WTC11 (cell line): ENCODE measurements around the gene MYPN. TPM values are rescaled to one million over a fixed set of nuclear protein-coding genes. Genes with fewer than 3 reads are reported as not detected.

Experiments used
- ATAC-seq: fragments of 200-7000 bp; cut with Tn5 transposase; 2 replicates; pipeline ENCODE4 v1.10.0; 2021; ENCODE audit warnings: mild to moderate bottlenecking, moderate library complexity
- CTCF ChIA-PET: fragments of 300-600 bp; sonication (Branson Sonifier 250); formaldehyde crosslinking; loops from one replicate; lab custom pipeline; 2021; ENCODE audit warnings: antibody characterized with exemption; lab: Charles Lee
- POLR2A ChIA-PET: fragments of 350-600 bp; sonication (Branson Sonifier 250); formaldehyde crosslinking; loops from one replicate; lab custom pipeline; 2021; ENCODE audit warnings: antibody characterized with exemption; lab: Charles Lee
- DNase-seq: peaks from one replicate; pipeline ENCODE4 v3.0.0; 2021; ENCODE audit warnings: low spot score
- H3K27ac Mint-ChIP-seq: 2 replicates; pipeline ENCODE4 v1.8.0; 2021; ENCODE audit warnings: mixed read lengths
- H3K27me3 Mint-ChIP-seq: 2 replicates; pipeline ENCODE4 v1.8.0; 2021; ENCODE audit warnings: low read depth, mild to moderate bottlenecking, moderate library complexity, mixed read lengths
- H3K36me3 Mint-ChIP-seq: 2 replicates; pipeline ENCODE4 v1.8.0; 2021; ENCODE audit warnings: mixed read lengths
- H3K4me1 Mint-ChIP-seq: 2 replicates; pipeline ENCODE4 v1.8.0; 2022; ENCODE audit warnings: mixed read lengths
- H3K4me3 Mint-ChIP-seq: 2 replicates; pipeline ENCODE4 v1.8.0; 2021; ENCODE audit warnings: mild to moderate bottlenecking, moderate library complexity, mixed read lengths
- H3K9me3 Mint-ChIP-seq: 2 replicates; pipeline ENCODE4 v1.8.0; 2021; ENCODE audit warnings: mixed read lengths
- ATF6 ChIP-seq: sonication (generic); formaldehyde crosslinking; IDR thresholded peaks from 2 replicates; pipeline ENCODE4 v1.8.1; 2023; ENCODE audit warnings: mild to moderate bottlenecking, missing genetic modification reagents
- CREB1 ChIP-seq: sonication (generic); formaldehyde crosslinking; IDR thresholded peaks from 2 replicates; pipeline ENCODE4 v1.8.0; 2023; ENCODE audit warnings: mild to moderate bottlenecking, missing genetic modification reagents
- E2F4 ChIP-seq: sonication (generic); formaldehyde crosslinking; IDR thresholded peaks from 2 replicates; pipeline ENCODE4 v1.8.1; 2022; ENCODE audit warnings: low read depth, mild to moderate bottlenecking, moderate library complexity, missing genetic modification reagents, borderline replicate concordance
- GRHL2 ChIP-seq: fragments of 250-450 bp; sonication (Bioruptor Pico); IDR thresholded peaks from 2 replicates; pipeline ENCODE4 v1.8.0; 2022; ENCODE audit warnings: mild to moderate bottlenecking, moderate library complexity; ENCODE audit not compliant: insufficient replicate concordance, severe bottlenecking
- HMGXB4 ChIP-seq: sonication (generic); formaldehyde crosslinking; IDR thresholded peaks from 2 replicates; pipeline ENCODE4 v1.8.1; 2023; ENCODE audit warnings: mild to moderate bottlenecking, moderate library complexity, missing genetic modification reagents
- IRF2 ChIP-seq: sonication (generic); formaldehyde crosslinking; IDR thresholded peaks from 2 replicates; pipeline ENCODE4 v1.8.0; 2022; ENCODE audit warnings: low read depth, missing genetic modification reagents, borderline replicate concordance
- JUN ChIP-seq: sonication (generic); formaldehyde crosslinking; IDR thresholded peaks from 2 replicates; pipeline ENCODE4 v1.8.0; 2023; ENCODE audit warnings: mild to moderate bottlenecking, missing genetic modification reagents
- PRRX2 ChIP-seq: fragments of 250-450 bp; sonication (Bioruptor Pico); IDR thresholded peaks from 2 replicates; pipeline ENCODE4 v1.8.0; 2021; ENCODE audit warnings: mild to moderate bottlenecking
- SMAD4 ChIP-seq: sonication (generic); formaldehyde crosslinking; IDR thresholded peaks from 2 replicates; pipeline ENCODE4 v1.8.0; 2022; ENCODE audit warnings: mild to moderate bottlenecking, missing genetic modification reagents
- SOX15 ChIP-seq: fragments of 250-450 bp; sonication (Bioruptor Pico); IDR thresholded peaks from 2 replicates; pipeline ENCODE4 v1.9.0; 2021; ENCODE audit warnings: mild to moderate bottlenecking
- USF1 ChIP-seq: sonication (generic); formaldehyde crosslinking; IDR thresholded peaks from 2 replicates; pipeline ENCODE4 v1.8.0; 2022; ENCODE audit warnings: mild to moderate bottlenecking, missing genetic modification reagents
- ZBTB21 ChIP-seq: sonication (generic); formaldehyde crosslinking; IDR thresholded peaks from 2 replicates; pipeline ENCODE4 v1.8.1; 2023; ENCODE audit warnings: mild to moderate bottlenecking, missing genetic modification reagents, borderline replicate concordance
- ZNF219 ChIP-seq: sonication (generic); formaldehyde crosslinking; IDR thresholded peaks from 2 replicates; pipeline ENCODE4 v1.8.0; 2023; ENCODE audit warnings: missing genetic modification reagents, mild to moderate bottlenecking, borderline replicate concordance
- ZNF281 ChIP-seq: sonication (generic); formaldehyde crosslinking; IDR thresholded peaks from 2 replicates; pipeline ENCODE4 v1.8.0; 2023; ENCODE audit warnings: mild to moderate bottlenecking, missing genetic modification reagents
- ZNF317 ChIP-seq: sonication (generic); formaldehyde crosslinking; IDR thresholded peaks from 2 replicates; pipeline ENCODE4 v1.8.1; 2023; ENCODE audit warnings: low read depth, mild to moderate bottlenecking, moderate library complexity, missing genetic modification reagents, borderline replicate concordance
- ZNF532 ChIP-seq: fragments of 250-450 bp; sonication (Bioruptor Pico); IDR thresholded peaks from 2 replicates; pipeline ENCODE4 v1.9.0; 2021; ENCODE audit warnings: mild to moderate bottlenecking, borderline replicate concordance
- ZNF671 ChIP-seq: fragments of 250-450 bp; sonication (Bioruptor Pico); IDR thresholded peaks from 2 replicates; pipeline ENCODE4 v1.8.0; 2021; ENCODE audit warnings: mild to moderate bottlenecking
- ZSCAN18 ChIP-seq: fragments of 250-450 bp; sonication (Bioruptor Pico); IDR thresholded peaks from 2 replicates; pipeline ENCODE4 v2.1.2; 2022; ENCODE audit warnings: mild to moderate bottlenecking, moderate library complexity
- total RNA-seq: library from RNA; stranded (reverse); gene quantifications from 3 replicates; pipeline ENCODE4 v1.2.3, GENCODE V29; 2021

The MYPN gene
- total RNA-seq, 1 experiment from 2014 or later, result not detected

- TF ChIP-seq HMGXB4 (CRISPR knock-in tag) (no peak), SMAD4 (CRISPR knock-in tag) (no peak), IRF2 (CRISPR knock-in tag) (no peak), ZBTB21 (CRISPR knock-in tag) (no peak), PRRX2 (no peak)
Observed at GRCh38 chr10:68073631-68074030, 35.7 kb upstream of the MYPN start (continued).

- POLR2A ChIA-PET, result interaction anchor here (0.5 to 0.8 kb wide), 2 partner anchors 104 to 189 kb away, joined by 3 read pairs; no protein-coding TSS in a partner anchor
- Mint-ChIP-seq H3K27me3 (no peaks in the 10 kb centered on the region; the same call in 1 of the 2 replicates), H3K4me3 (peak overlapping the region; percentile 98), H3K9me3 (no peaks in the 10 kb centered on the region), H3K4me1 (peaks cover 32% of the 10 kb centered on the region), H3K36me3 (peaks cover 13% of the 10 kb centered on the region), H3K27ac (peak overlapping the region; percentile 83)
- no peak for ATAC-seq
- no peak for DNase-seq
- CTCF ChIA-PET, result no interaction called here
- no peak for TF ChIP-seq ZNF532 (CRISPR knock-in tag)
- no peak for TF ChIP-seq ZSCAN18 (CRISPR knock-in tag)
- TF ChIP-seq E2F4 (CRISPR knock-in tag), result no peak
- no peak for TF ChIP-seq JUN (CRISPR knock-in tag)
- no peak for TF ChIP-seq ZNF281
- TF ChIP-seq ZNF317 (CRISPR knock-in tag), result no peak
- no peak for TF ChIP-seq ZNF219 (CRISPR knock-in tag)
- TF ChIP-seq SOX15, result no peak
- no peak for TF ChIP-seq USF1 (CRISPR knock-in tag)
- TF ChIP-seq HMGXB4 (CRISPR knock-in tag), result no peak
- no peak for TF ChIP-seq ZNF671 (CRISPR knock-in tag)
- no peak for TF ChIP-seq ATF6 (CRISPR knock-in tag)
- TF ChIP-seq GRHL2 (CRISPR knock-in tag), result no peak
- TF ChIP-seq CREB1 (CRISPR knock-in tag), result no peak
Observed at GRCh38 chr10:68074031-68074774, 35.1 kb upstream of the MYPN start.
